ENCODE data around the gene CAMTA1. TPM values are rescaled to one million over a fixed set of nuclear protein-coding genes. Genes with fewer than 3 reads are reported as not detected.

CAMTA1 gene
- total RNA-seq, 3 donors from 2014 or later = 73.4 to 114 (median 82.6) TPM

DNA sequence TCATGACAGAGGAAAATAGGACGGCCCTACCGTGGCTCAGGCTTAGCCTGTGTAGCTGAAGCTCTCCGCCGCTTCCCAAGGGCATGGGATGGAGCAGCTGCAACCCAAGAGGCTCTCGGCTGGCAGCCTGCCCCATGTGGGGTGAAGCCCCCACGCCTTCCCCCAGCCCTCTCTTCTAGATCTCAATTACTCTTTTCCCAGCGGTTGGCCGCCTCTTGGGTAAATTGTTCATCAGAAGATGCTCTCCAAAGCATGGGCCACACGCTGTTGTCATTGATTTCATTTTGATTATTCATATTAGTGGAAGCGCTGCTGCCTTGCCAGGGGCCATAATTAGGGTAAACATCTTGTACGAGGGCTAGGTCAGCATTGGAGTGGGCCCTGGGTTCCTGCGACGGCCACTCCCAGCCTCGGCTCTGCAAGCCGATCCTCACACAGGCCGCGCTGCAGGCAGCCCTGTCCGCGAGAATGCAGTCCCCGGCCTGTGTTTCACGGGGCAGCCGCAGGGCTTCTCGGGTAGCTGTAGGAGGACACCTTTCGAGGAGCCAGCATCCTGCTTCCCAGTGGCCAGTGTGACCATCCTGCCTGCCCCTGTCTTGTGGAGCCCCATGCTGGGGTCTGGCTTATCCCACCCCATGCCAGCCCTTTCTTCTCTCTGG is 871.4 kb downstream of the CAMTA1 start:
- no peak for ATAC-seq
- intact Hi-C loops (cut with DNase I, micrococcal nuclease) = no loop called here
- Histone ChIP-seq H3K36me3 (ENCODE audit: low read depth) (no peaks in the 10 kb centered on the region), H3K4me3 (no peak overlapping the region), H3K4me1 (ENCODE audit: low read depth) (no peaks in the 10 kb centered on the region), H3K9me3 (no peaks in the 10 kb centered on the region)
- TF ChIP-seq, protein P1, sequence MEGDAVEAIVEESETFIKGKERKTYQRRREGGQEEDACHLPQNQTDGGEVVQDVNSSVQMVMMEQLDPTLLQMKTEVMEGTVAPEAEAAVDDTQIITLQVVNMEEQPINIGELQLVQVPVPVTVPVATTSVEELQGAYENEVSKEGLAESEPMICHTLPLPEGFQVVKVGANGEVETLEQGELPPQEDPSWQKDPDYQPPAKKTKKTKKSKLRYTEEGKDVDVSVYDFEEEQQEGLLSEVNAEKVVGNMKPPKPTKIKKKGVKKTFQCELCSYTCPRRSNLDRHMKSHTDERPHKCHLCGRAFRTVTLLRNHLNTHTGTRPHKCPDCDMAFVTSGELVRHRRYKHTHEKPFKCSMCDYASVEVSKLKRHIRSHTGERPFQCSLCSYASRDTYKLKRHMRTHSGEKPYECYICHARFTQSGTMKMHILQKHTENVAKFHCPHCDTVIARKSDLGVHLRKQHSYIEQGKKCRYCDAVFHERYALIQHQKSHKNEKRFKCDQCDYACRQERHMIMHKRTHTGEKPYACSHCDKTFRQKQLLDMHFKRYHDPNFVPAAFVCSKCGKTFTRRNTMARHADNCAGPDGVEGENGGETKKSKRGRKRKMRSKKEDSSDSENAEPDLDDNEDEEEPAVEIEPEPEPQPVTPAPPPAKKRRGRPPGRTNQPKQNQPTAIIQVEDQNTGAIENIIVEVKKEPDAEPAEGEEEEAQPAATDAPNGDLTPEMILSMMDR (IDR thresholded peaks at IDR 0.05) = no peak
- no peak for DNase-seq

DNA sequence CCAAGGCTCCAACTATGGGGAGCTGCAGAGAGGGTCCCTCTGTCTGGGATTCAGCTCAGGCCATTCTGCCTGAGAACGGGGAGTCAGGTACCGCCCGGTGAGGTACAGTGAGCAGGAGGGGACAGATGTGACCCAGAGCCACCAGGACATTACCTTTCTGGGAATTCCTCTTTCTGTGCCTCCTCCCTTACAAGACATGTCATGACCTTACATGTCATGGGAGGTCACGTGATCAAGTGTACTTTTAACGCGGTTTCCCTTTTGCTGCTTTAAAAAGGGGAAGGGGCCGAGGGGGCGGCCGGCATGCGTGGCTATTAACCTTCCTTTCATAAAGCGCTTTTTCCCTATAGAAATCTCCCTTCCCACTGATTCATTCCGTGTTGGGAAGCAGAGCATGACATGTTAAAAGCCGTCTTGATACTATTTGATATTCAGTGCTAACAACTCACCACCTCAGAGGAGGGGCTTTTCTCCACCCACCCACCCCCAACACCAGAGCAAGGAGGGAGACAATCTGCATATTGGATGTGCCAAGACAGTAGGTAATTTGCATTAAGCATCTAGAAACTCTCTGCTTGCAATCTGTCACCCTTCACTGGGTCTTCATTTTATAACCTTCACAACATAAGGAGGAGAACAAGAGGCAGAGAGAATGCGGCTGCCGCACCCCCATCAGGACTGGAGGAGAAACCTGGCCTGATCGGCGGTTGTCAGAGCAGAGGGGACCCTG is 872.2 kb downstream of the CAMTA1 start:
- Histone ChIP-seq H3K36me3 (ENCODE audit: low read depth) (no peaks in the 10 kb centered on the region), H3K4me1 (ENCODE audit: low read depth) (no peaks in the 10 kb centered on the region), H3K9me3 (no peaks in the 10 kb centered on the region), H3K4me3 (no peak overlapping the region)
- DNase-seq (no peak), ATAC-seq (no peak)
- TF ChIP-seq, protein P1 (IDR thresholded peaks at IDR 0.05) = no peak
- intact Hi-C loops (cut with DNase I, micrococcal nuclease) = no loop called here

DNA sequence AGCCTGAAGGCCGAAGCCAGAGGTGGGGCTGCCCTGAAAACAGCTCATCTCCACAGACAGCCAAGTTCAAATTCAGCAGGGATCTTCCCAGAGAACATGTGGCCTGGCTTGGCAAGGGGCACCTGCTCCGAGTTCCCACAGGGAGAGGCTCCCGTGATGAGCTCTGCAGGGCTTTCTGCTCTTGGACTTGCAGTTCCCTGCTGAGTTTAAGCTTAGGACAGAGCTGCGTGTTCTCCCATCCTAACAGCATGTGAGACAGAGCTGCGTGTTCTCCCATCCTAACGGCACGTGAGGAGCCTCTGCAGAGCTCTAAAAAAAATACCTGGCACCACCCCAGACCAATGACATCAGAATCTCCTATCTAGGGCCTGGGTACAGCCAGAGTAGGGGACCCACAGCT is 872.8 kb downstream of the CAMTA1 start:
- intact Hi-C loops (cut with DNase I, micrococcal nuclease) = no loop called here
- no peak for ATAC-seq
- H3K4me3 ChIP-seq = no peak overlapping the region
- no peaks in the 10 kb centered on the region for H3K9me3 ChIP-seq
- H3K36me3 ChIP-seq (ENCODE audit: low read depth) = no peaks in the 10 kb centered on the region
- DNase-seq = no peak
- no peaks in the 10 kb centered on the region for H3K4me1 ChIP-seq (ENCODE audit: low read depth)
- TF ChIP-seq, protein P1 (IDR thresholded peaks at IDR 0.05) = no peak

DNA sequence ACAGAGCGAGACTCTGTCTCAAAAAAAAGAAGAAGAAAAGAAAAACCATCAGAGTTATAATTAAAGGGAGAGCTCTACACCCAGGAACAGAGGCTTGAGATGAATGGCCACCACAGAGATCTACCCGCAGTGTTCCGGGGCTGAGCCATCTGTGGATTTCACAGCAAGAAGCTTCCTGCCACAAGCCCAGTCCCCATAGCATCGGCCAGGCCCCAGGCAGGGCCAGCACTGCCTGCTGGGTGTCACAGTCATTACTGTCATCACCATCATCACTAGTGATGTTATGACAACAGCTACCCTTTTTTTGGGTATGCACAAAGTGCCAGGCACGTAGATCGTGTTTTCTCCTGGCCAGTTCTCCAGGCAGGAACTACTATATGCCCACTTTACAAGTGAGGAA is 874.3 kb downstream of the CAMTA1 start:
- no peak overlapping the region for H3K4me3 ChIP-seq
- ATAC-seq (no peak), DNase-seq (no peak)
- H3K36me3 ChIP-seq (ENCODE audit: low read depth) = no peaks in the 10 kb centered on the region
- no peaks in the 10 kb centered on the region for H3K9me3 ChIP-seq
- no peaks in the 10 kb centered on the region for H3K4me1 ChIP-seq (ENCODE audit: low read depth)
- intact Hi-C loops (cut with DNase I, micrococcal nuclease) = no loop called here
- TF ChIP-seq, protein P1 (IDR thresholded peaks at IDR 0.05) = no peak

DNA sequence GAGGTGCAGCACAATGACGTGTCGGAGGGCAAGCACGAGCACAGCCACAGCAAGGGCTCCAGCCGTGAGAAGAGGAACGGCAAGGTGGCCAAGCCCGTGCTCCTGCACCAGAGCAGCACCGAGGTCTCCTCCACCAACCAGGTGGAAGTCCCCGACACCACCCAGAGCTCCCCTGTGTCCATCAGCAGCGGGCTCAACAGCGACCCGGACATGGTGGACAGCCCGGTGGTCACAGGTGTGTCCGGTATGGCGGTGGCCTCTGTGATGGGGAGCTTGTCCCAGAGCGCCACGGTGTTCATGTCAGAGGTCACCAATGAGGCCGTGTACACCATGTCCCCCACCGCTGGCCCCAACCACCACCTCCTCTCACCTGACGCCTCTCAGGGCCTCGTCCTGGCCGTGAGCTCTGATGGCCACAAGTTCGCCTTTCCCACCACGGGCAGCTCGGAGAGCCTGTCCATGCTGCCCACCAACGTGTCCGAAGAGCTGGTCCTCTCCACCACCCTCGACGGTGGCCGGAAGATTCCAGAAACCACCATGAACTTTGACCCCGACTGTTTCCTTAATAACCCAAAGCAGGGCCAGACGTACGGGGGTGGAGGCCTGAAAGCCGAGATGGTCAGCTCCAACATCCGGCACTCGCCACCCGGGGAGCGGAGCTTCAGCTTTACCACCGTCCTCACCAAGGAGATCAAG is 878.3 kb downstream of the CAMTA1 start:
- Histone ChIP-seq H3K9me3 (no peaks in the 10 kb centered on the region), H3K4me3 (no peak overlapping the region), H3K4me1 (ENCODE audit: low read depth) (no peaks in the 10 kb centered on the region), H3K36me3 (ENCODE audit: low read depth) (no peaks in the 10 kb centered on the region)
- ATAC-seq (no peak), DNase-seq (no peak)
- TF ChIP-seq, protein P1 (IDR thresholded peaks at IDR 0.05) = no peak
- intact Hi-C loops (cut with DNase I, micrococcal nuclease) = loop anchor here in 1 of 2 donors (10.0 kb wide), 1 partner anchor 241 kb away; no protein-coding TSS in a partner anchor

Measured in mucosa of descending colon (tissue), 3 donors.